Smooth muscle cell (in vitro differentiated cells): ENCODE measurements around the gene MAN1C1. TPM values are rescaled to one million over a fixed set of nuclear protein-coding genes. Genes with fewer than 3 reads are reported as not detected.
"Not testable (repeated sequence)": the region's sequence is repeated elsewhere in the genome, so short reads cannot be mapped to it uniquely, and the experiment has no call there.

Experiments used
- DNase-seq: peaks from one replicate; lab custom pipeline; 2025; ENCODE audit not compliant: unreplicated experiment; lab: John Stamatoyannopoulos, UW
- H2AFZ ChIP-seq: fragments of 200-600 bp; sonication (generic); 2 replicates; pipeline ENCODE4 v1.6.0; 2016; ENCODE audit warnings: antibody characterized with exemption, low read depth, mild to moderate bottlenecking
- H3F3A ChIP-seq: fragments of 200-600 bp; sonication (generic); 2 replicates; pipeline ENCODE4 v1.6.0; 2017; ENCODE audit warnings: antibody characterized with exemption, low read depth
- H3K27ac ChIP-seq: fragments of 200-600 bp; sonication (generic); 2 replicates; pipeline ENCODE4 v1.5.1; 2016; ENCODE audit warnings: low read depth, mild to moderate bottlenecking
- H3K27me3 ChIP-seq: fragments of 200-600 bp; sonication (generic); 2 replicates; pipeline ENCODE4 v1.6.1; 2016; ENCODE audit warnings: low read depth, mild to moderate bottlenecking
- H3K36me3 ChIP-seq: fragments of 200-600 bp; sonication (generic); 2 replicates; pipeline ENCODE4 v1.5.1; 2016; ENCODE audit warnings: low read depth
- H3K4me1 ChIP-seq: fragments of 200-600 bp; sonication (generic); 2 replicates; pipeline ENCODE4 v1.5.1; 2016; ENCODE audit warnings: low read depth
- H3K4me2 ChIP-seq: fragments of 200-600 bp; sonication (generic); 2 replicates; pipeline ENCODE4 v1.6.0; 2016; ENCODE audit warnings: mild to moderate bottlenecking
- H3K4me3 ChIP-seq: fragments of 200-600 bp; sonication (generic); 2 replicates; pipeline ENCODE4 v1.5.1; 2016; ENCODE audit warnings: mild to moderate bottlenecking
- H3K79me2 ChIP-seq: fragments of 200-600 bp; sonication (generic); 2 replicates; pipeline ENCODE4 v1.6.0; 2016; ENCODE audit warnings: low read depth, mild to moderate bottlenecking
- H3K9ac ChIP-seq: fragments of 200-600 bp; sonication (generic); 2 replicates; pipeline ENCODE4 v1.6.0; 2016; ENCODE audit warnings: low read depth
- H3K9me3 ChIP-seq: fragments of 200-600 bp; sonication (generic); replicated peaks from 2 replicates; pipeline ENCODE4 v1.5.1; 2016; ENCODE audit warnings: low read depth
- H4K20me1 ChIP-seq: fragments of 200-600 bp; sonication (generic); 2 replicates; pipeline ENCODE4 v1.6.0; 2016; ENCODE audit warnings: low read depth
- CTCF ChIP-seq: fragments of 200-600 bp; sonication (generic); IDR thresholded peaks from 2 replicates; pipeline ENCODE4 v1.5.1; 2017; ENCODE audit warnings: borderline replicate concordance, mild to moderate bottlenecking, antibody characterized with exemption; ENCODE audit not compliant: insufficient read depth, poor library complexity, severe bottlenecking
- WGBS: methylation state at CpG from one replicate; pipeline ENCODE4 v1.1.7; 2016; ENCODE audit warnings: low lambda C conversion rate; 5-methylcytosine and 5-hydroxymethylcytosine counted together
- polyA plus RNA-seq: library from polyadenylated mRNA; unstranded; fragments of >200 nt; fragmentation: Nextera tagmentation; extraction: Ambion mirVana; gene quantifications from 2 replicates; pipeline ENCODE4 v1.2.1, GENCODE V29; 2016
- total RNA-seq: library from RNA; depleted of rRNA; stranded (reverse); fragments of >200 nt; gene quantifications from 2 replicates; pipeline ENCODE4 v1.2.3, GENCODE V29; 2014

MAN1C1 gene
- total and polyA plus RNA-seq, 2 experiments from 2014 or later = 4.4 to 10.5 TPM

DNA sequence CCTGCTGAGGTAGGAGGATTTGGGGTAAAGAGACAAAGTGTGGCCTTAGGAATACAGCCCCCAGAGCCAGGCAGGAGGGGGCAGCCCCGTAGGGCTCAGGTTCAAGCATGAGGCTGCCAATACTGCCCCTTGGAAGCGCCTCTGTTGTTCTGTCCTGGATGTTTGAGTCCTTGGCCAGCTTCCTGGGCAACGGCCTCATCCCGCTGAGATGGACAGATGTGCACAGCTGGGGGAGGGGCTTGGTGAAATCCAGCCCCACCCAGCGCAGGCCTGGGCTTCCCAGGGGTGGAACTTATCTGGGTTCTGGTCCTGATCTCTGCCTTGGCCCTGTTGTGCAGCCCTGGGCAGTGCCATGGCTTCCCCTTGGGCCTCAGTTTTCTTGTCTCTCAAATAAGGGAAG, 34.8 kb upstream of the MAN1C1 start:
- Histone ChIP-seq H3K9ac (no peak overlapping the region), H2AFZ (no peak overlapping the region), H3K79me2 (no peaks in the 10 kb centered on the region), H3K4me1 (peaks cover 7% of the 10 kb centered on the region), H3K4me3 (no peak overlapping the region), H3K27me3 (no peaks in the 10 kb centered on the region), H3K4me2 (no peak overlapping the region), H4K20me1 (no peaks in the 10 kb centered on the region), H3F3A (no peaks in the 10 kb centered on the region), H3K27ac (no peak overlapping the region), H3K36me3 (no peaks in the 10 kb centered on the region), H3K9me3 (no peaks in the 10 kb centered on the region)
- WGBS = 96% methylated on average over 5 of the region's 5 CpGs
- DNase-seq = no peak
- TF ChIP-seq CTCF = no peak

DNA sequence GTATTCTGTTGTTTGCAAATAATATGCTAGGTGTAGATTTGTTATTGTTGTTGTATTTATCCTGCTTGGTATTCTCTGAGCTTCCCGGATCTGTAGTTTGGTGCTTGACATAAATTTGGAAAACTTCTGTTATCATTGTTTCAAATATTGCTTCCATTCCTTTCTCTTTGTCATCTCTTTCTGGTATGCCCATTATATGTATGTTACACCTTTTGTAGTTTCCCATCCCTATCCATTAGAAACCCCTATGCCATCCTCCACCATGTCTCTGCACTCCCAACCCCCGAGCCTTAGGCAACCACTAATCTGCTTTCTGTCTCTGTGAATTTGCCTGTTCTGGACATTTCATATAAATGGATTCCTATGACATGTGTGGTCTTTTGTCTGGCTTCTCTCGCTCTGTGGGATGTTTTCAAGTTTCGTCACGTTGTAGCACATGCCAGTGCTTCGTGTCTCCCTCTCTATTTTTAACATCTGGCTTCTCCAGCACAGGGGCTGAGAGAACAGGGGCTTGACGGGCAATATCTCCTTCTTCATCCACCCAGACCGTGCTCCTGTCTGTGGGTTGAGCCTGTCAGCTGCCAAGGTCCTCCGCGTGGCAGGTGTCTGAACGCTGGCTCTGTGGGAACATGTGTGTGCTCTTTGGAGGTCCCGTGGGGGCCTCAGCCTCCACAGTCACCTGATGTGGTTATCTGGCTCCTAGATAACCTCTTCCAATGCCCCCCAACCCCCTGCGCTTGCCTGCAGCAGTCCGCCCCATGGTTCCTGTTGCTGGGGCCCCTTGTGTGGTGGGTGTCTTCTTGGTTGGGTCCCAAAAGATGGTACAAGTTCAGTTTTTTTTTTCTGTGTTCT, 32.8 kb upstream of the MAN1C1 start:
- no peak overlapping the region for H3K27ac ChIP-seq
- H3F3A ChIP-seq = no peaks in the 10 kb centered on the region
- no peak overlapping the region for H3K9ac ChIP-seq
- H3K79me2 ChIP-seq = no peaks in the 10 kb centered on the region
- H3K9me3 ChIP-seq = no peaks in the 10 kb centered on the region
- H3K4me1 ChIP-seq = peaks cover 7% of the 10 kb centered on the region
- H3K36me3 ChIP-seq = no peaks in the 10 kb centered on the region
- no peak for DNase-seq
- H3K4me3 ChIP-seq = no peak overlapping the region
- H3K4me2 ChIP-seq = no peak overlapping the region
- no peak for TF ChIP-seq CTCF
- no peaks in the 10 kb centered on the region for H3K27me3 ChIP-seq
- H4K20me1 ChIP-seq = no peaks in the 10 kb centered on the region
- H2AFZ ChIP-seq = no peak overlapping the region
- 80% methylated on average over 14 of the region's 14 CpGs for WGBS

DNA sequence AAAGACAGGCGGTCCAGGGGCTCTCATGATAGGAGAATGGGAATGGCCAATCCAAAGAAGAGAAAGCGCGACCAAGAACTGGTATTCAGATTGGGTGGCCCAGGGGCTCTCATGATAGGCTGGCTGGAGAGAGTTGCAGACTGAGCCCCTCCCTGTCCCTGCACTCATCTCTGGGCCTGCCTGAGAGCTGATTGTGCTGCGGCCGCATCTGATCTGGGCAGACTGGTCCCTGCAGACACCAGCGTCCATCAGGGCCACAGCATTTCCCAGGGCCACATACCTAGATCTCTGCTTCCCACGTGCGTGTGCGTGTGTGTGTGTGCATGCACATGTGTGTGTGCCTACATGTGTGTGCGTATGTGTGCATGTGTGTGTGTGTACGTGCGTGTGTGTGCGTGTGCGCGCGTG, 30.4 kb upstream of the MAN1C1 start:
- TF ChIP-seq CTCF = no peak
- Histone ChIP-seq H3F3A (no peaks in the 10 kb centered on the region), H3K27ac (no peak overlapping the region), H3K9me3 (no peaks in the 10 kb centered on the region), H3K9ac (no peak overlapping the region), H3K4me1 (no peaks in the 10 kb centered on the region), H4K20me1 (no peaks in the 10 kb centered on the region), H3K79me2 (no peaks in the 10 kb centered on the region), H3K4me2 (no peak overlapping the region), H3K36me3 (no peaks in the 10 kb centered on the region), H3K27me3 (no peaks in the 10 kb centered on the region), H2AFZ (no peak overlapping the region), H3K4me3 (no peak overlapping the region)
- no peak for DNase-seq
- whole genome bisulfite sequencing = 80% methylated on average over 16 of the region's 16 CpGs

DNA sequence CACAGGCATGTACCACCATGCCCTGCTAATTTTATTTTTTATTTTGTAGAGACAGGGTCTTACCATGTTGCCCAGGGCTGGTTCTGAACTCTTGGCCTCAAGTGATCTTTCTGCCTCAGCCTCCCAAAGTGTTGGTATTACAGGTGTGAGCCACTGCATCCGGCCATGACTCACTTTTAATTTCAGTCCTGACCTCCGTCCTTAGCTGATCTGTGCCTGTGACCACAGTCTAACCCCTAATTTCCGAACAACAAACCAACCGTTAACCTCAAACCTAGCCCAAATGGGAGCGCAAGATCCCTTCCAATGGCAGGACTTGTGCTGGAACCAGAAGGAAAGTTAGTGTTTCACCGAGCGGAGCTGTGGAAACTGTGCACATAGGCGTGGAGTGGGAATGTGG, 29.3 kb upstream of the MAN1C1 start:
- no peak for DNase-seq
- Histone ChIP-seq H3K9ac (no peak overlapping the region), H3K4me3 (no peak overlapping the region), H2AFZ (no peak overlapping the region), H3F3A (no peaks in the 10 kb centered on the region), H3K79me2 (no peaks in the 10 kb centered on the region), H3K36me3 (no peaks in the 10 kb centered on the region), H3K27me3 (no peaks in the 10 kb centered on the region), H4K20me1 (no peaks in the 10 kb centered on the region), H3K4me1 (no peaks in the 10 kb centered on the region), H3K9me3 (no peaks in the 10 kb centered on the region), H3K27ac (no peak overlapping the region), H3K4me2 (no peak overlapping the region)
- WGBS = 94% methylated on average over 8 of the region's 8 CpGs
- no peak for TF ChIP-seq CTCF

GRCh38 chr1:25588224-25588623, 28.4 kb upstream of the MAN1C1 start:
- H3K36me3 ChIP-seq, H3K9me3 ChIP-seq, H3F3A ChIP-seq, H3K79me2 ChIP-seq, H2AFZ ChIP-seq, H3K9ac ChIP-seq, DNase-seq, H3K27me3 ChIP-seq, H3K4me1 ChIP-seq, H3K4me3 ChIP-seq, H4K20me1 ChIP-seq, H3K4me2 ChIP-seq, H3K27ac ChIP-seq: not testable (repeated sequence)
- 40% methylated on average over 7 of the region's 7 CpGs for WGBS

DNA sequence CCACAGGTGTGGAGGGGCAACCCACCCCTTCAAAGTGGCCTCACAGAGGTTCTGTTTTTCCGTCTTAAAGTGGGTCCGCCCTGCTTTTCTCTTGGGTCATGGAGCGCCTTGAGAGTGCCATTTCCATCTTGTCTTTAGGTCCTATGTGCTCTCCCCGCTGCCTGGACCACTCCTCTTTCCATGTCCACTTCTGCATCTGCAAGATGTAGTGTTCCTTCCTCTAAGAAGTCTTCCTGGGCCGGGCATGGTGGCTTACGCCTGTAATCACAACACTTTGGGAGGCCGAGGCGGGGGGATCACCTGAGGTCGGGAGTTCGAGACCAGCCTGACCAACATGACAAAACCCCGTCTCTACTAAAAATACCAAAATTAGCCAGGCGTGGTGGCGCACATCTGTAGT, 27.8 kb upstream of the MAN1C1 start:
- not testable (repeated sequence) for H3K9me3 ChIP-seq, H3F3A ChIP-seq, DNase-seq, H3K79me2 ChIP-seq, H3K4me1 ChIP-seq, H3K27ac ChIP-seq, H3K36me3 ChIP-seq, H3K4me2 ChIP-seq, H4K20me1 ChIP-seq, H3K27me3 ChIP-seq, H3K9ac ChIP-seq, H3K4me3 ChIP-seq, H2AFZ ChIP-seq
- WGBS = 93% methylated on average over 13 of the region's 13 CpGs
